Measurements from ENCODE around the gene IFRD2. TPM values are rescaled to one million over a fixed set of nuclear protein-coding genes. Genes with fewer than 3 reads are reported as not detected.
A peak's percentile ranks its signal among the peaks of the same experiment; 100 is the strongest.

Gene IFRD2
- total and polyA plus RNA-seq, 9 of the 15 experiments (the other 6 are each of a cell fraction or from before 2014, with no cell fraction given): 30.5 to 115 (median 52.8) TPM

GRCh38 chr3:50339485-50340146 lies 47.4 kb upstream of the IFRD2 start:
- WGBS (ENCODE audit: insufficient coverage, low coverage, missing lambda C conversion rate): 49% methylated on average over 12 of the region's 14 CpGs
- ATAC-seq (no peak), FAIRE-seq (no peak), DNase-seq (ENCODE audit: extremely low read depth in 1 of 4, low spot score in 3 of 4) (no peak)
- intact Hi-C loops (cut with micrococcal nuclease) (no loop called here), in situ Hi-C loops (cut with MboI) (no loop called here)
- ChIA-PET POLR2A (interaction anchor here (0.6 to 1.1 kb wide), 3 partner anchors 9 to 1081 kb away, joined by 3 read pairs; partner anchors contain the start of gene TUSC2), CTCF (ENCODE audit: low intra/inter-chr PET ratio) (no interaction called here)
- peak overlapping the region; percentile 96 for H3K4me3 ChIP-seq
- BruUV-seq (replicated peaks): no TSS peak
- peak overlapping the region; percentile 99 for H3K27ac ChIP-seq (ENCODE audit: extremely low read depth, low read depth, low read length)
- no peak overlapping the region for H2AFZ ChIP-seq (ENCODE audit: low read depth, low read length)
- H4K20me1 ChIP-seq (replicated peaks; ENCODE audit: control insufficient read depth, insufficient read depth, low read length): no peaks in the 10 kb centered on the region
- H3K36me3 ChIP-seq (ENCODE audit: control insufficient read depth, insufficient read depth, low read length): peaks cover 20% of the 10 kb centered on the region; the same call in 2 of the 3 replicates
- H3K79me2 ChIP-seq (ENCODE audit: control insufficient read depth, insufficient read depth, low read length): peaks cover 61% of the 10 kb centered on the region
- peaks cover 3% of the 10 kb centered on the region for H3K9me1 ChIP-seq (ENCODE audit: control insufficient read depth, insufficient read depth, low read length)
- peak overlapping the region; percentile 72 for H3K4me2 ChIP-seq (ENCODE audit: insufficient read depth, low read length)
- TF ChIP-seq EGR1 (conservative IDR thresholded peaks at IDR 0.05) (peak; percentile 38), VEZF1 (CRISPR knock-in tag; IDR thresholded peaks at IDR 0.05) (no peak), CHAMP1 (IDR thresholded peaks at IDR 0.05) (no peak)
- H3K9ac ChIP-seq (ENCODE audit: insufficient read depth in 1 of 2, low read depth in 2 of 2, low read length in 2 of 2): peak overlapping the region; percentile 95 to 98
- H3K27me3 ChIP-seq (ENCODE audit: control insufficient read depth in 2 of 2, insufficient read depth in 2 of 2, low read length in 2 of 2): no peaks in the 10 kb centered on the region
- H3K4me1 ChIP-seq (replicated peaks in 1 of 2; ENCODE audit: control insufficient read depth in 2 of 2, insufficient read depth in 2 of 2, low read length in 2 of 2): peaks cover 29 to 58% of the 10 kb centered on the region in 2 experiments; a peak in 4 of 5 replicates
- H3K9me3 ChIP-seq (replicated peaks; ENCODE audit: control insufficient read depth, insufficient read depth, low read depth, low read length): no peaks in the 10 kb centered on the region
